Inflammatory macrophage treated with lipopolysaccharide for 4 hours (primary cell): ENCODE measurements around the gene CSF1R.
"Not testable (repeated sequence)": the region's sequence is repeated elsewhere in the genome, so short reads cannot be mapped to it uniquely, and the experiment has no call there.

Experiments used
- DNase-seq: peaks from one replicate; pipeline ENCODE4 v3.0.0-alpha.2; 2020

CSF1R gene

DNA sequence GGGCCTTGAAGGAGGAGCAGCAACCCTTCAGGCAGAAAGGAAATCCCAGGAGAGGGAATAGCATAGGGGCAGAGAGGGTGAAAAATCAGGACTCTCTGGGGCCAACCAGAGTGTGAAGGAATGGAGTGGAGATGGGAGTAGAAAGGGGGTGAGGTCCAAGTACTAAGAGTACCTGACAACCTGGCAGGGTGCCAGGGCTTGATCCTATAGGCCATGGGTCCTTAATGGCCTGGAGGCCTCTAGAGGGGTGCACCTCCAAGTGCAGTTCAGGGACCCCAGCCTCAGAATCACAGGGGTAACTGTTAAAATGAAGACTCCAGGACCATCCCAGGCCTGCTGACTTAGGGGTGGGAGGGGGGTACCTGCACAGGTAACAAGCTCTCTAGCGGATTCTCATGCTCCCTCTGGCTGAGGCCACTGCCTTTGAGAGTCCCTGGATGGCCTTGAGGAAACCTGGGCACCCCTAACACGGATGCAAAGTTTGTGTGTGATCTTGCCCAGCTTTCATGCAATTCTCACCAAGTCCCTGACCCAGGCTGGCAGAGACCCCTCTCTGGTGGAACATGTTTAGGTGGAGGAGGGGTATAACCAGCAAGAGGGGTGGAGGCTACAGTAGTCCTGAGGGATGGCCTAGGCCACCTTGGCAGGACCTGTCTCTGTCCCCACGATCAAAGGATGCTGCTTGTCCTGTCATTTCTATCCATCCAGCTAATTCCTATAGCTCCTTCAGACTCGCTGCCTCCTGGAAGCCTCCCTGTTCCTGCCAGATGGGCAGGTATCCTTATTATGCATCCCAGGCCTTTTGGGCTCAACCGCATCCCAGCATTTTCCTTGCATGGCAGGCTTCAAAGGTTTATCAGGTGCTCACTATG is 17.6 kb upstream of the CSF1R start:
- no peak for DNase-seq

DNA sequence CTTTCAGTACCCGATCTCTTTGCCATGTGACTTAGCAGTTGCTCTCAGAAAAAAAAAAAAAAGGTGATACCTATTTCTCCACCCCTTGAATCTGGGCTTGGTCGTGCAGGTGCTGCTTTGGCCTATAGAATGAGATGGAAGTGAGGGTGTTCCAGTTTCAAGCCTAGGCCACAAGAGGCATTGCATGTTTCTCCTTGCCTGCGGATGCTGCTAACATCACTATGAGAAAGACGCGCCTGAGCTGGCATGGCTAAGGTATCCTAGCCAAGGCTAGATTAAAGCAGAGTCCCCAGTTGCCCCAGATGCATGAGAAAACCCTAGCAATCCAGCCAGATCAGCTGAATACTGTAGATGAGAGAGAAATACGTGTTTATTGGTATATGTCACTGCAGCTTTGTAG is 14.7 kb upstream of the CSF1R start:
- no peak for DNase-seq

DNA sequence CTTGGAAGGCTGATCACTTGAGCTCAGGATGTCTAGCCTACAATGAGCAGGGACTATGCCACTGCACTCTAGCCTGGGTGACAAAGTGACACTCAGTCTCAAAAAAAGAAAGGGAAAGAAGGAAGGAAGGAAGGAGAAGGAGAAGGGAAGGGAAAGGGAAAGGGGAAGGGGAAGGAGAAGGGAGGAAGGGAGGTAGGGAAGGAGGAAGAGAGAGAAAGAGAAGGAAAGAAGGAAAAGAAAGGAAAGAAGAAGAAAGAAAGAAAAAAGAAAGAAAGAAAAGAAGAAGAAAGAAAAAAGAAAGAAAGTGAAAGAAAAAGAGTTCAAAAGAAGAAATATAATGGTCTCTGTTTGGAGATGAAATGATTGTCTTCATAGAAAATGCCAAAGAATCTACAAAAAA is 10.8 kb upstream of the CSF1R start:
- DNase-seq: no peak

DNA sequence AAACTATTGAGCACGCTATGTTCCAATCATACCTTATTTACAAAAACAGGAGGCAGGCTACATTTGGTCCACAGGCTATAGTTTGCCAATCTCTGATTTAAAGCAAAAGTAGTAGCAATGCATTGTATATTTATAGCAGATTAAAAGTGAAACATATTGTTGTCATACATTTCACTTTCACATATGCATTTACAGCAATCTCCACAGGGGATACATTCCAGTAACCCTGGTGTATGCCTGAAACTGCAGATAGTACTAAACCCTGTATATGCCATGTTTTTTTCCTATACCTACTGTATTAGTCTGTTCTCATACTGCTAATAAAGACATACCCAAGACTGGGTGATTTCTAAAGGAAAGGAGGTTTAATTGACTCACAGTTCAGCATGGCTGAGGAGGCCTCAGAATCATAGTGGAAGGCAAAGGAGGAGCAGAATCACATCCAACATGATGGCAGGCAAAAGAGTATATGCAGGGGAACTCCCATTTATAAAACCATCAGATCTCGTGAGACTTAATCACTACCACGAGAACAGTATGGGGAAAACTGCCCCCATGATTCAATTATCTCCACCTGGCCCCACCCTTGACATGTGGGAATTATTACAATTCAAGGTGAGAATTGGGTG is 5.9 kb upstream of the CSF1R start:
- peak; percentile 59 for DNase-seq

DNA sequence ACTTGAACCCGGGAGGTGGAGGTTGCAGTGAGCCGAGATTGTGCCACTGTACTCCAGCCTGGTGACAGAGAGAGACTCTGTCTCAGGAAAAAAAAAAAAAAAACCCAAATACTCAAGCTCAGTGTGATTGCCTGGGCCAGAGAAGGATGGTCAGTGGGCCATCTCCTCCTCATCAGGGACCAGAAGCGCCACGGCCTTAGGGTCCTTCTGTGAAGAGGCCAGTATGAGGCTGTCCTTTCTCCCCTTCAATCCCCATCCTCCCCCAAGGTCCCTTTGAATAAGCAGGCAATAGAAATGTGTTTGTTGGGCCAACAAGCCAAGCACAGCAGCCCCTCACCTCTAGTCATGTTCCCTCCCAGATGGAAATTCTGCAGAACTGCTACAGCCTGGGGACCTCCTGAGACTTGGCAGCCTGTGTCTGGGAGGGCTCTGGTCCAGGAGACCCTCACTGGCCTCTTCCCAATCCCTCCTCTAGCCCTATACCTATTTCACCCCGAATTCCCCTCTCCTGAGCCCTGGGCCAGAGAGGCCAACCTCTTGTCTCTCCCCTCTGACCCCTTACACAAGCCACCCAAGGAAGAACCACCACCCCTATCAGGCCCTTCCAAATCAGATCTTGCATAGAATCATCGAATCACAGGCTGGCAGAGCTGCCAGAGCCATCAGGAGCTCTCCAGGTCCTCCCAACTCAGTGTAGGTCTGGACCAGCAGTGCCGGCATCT is 1.0 kb downstream of the CSF1R start:
- no peak for DNase-seq

DNA sequence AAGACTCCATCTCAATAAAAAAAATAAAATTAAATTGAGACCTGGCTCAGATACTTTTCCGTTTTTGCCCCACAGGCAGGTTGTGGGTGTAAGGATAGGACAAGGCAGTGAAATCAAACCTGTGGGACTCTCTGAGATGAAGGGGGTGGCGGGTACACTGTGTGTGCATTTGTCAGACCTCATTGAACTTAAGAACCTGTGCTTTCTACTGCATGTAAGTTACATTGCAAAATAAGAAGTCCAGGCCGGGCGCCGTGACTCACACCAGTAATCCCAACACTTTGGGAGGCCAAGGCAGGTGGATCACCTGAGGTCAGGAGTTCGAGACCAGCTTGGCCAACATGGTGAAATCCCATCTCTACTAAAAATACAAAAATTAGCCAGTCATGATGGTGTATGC is 1.6 kb downstream of the CSF1R start:
- not testable (repeated sequence) for DNase-seq

DNA sequence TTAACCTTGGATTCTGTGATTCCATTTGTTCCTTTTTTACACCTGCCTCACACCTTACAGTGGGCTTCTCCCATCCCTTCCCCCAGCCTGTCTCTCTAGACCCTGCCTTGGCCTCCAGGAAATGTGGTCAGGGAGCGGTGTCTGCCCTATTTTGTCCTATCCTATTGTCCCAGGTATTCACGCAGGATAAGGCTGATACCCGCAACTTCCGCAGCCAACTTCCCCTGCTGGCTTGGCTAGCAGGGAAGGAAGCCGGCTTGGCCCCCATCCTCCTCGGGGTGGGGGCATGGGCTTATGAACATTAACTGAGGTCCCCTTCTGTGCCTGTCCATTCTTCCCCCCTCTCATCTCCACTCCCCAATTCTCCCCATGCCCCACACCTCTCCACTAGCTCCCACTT is 3.5 kb downstream of the CSF1R start:
- no peak for DNase-seq

DNA sequence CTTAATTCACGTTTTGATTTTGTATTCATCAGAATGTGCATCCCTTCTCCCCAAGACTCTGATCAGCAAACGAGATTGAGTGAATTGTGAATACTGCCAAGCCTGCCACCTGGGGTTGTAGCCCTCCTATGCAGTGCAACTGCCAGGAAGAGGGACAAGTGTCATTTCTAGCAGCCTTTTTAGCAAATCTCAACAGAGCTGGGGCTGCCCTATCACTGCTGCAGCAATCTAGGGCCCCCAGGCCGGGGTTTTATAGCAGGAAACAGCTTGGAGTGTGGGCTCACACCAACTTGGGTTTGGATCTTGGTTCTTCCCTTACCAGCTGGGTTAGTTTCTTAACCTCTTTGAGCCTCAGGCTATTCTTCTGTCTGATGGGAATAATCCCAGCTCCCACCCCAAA is 4.0 kb downstream of the CSF1R start:
- DNase-seq: no peak

DNA sequence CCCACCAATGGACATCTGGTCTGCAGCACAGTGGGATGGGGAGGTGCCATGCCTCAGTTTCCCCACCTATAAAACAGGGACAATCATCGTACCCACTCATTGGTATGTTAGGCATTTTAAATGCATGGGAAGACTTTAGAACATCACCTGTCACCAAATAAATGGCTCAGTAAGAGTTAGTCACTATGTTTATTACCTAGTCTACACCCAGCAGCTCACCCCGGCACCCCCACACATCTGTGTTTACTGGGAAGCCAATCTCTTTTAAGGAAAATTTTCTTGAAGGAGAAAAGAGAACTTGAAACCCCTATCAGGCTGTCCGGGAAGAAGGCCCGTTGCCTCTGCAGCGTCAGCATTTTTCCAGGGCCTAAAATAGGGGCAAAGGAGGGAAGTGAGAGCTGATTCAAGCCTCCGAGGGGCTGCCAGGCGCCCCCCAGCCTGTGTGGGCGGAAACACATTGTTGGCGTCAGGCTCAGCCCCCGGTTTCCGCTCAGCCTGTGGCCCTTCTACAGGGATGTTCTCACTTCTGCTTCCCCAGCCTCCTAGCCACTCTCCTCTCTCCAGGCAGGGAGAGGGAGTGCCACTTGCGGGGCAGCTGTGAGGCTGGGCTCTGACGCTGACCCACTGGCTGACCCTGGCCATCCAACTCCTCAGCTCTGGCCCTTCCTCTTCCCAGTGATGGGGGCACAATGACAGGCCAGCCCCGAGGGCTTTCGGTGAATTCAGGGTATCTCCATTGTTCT is 4.6 kb downstream of the CSF1R start:
- peak; percentile 97 for DNase-seq

DNA sequence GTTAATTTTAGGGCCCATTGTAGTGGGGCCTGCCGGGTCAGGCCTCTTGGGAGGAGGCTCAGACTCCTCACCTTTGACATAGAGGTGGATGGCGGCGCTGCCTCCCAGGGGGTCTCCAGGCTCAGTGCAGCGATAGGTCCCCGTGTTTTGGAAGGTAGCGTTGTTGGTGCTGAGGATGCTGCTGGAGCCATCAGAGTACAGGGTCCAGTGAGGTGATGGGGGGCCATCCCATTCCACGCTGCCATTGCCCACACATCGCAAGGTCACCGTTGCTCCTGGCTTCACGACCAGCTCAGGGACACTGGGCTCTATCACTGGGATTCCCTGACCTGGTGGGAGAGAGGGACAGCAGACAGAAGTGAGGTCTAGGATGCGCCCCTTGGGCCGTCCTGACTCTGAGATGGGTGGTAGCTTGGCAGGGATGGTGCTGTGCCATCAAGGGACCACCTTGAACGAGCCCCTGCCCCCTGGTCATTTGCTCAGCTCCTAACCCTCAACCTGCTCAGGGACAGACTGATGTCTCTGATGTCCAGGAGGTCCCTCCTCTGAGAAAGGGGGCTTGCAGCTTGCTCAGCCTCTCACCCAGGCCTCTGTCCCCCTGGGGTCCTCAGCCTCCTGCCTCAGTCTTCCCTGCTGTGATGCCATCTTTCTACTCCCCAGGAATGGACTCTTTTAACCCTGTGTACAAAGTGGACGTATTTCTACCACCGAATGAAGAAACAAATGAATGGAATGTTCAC is 5.5 kb downstream of the CSF1R start:
- DNase-seq: no peak

DNA sequence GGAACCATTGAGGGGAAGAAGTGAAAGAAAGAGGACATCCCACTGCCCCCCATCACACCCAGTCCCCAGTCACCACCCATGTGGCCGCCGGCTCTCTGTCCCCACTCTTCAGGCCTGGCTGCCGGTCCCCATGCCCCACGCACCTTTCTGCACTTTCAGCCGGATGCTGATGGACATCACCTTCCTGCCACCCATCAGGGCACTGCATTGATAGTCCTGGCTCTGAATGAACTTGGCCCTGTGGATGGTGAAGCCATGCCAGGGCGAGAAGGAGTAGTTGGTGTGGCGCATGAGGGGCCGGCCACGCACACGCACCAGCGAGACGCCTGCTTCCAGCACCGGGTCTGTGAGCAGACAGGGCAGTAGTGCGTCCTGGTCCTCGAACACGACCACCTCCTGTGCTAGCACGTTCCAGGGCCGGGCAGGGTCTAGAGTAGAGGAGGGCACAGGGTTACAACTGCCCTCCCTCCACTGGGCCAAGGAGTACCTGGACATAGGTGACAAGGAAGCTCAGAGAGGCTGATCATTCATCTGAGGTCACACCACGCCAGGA is 6.4 kb downstream of the CSF1R start:
- no peak for DNase-seq

DNA sequence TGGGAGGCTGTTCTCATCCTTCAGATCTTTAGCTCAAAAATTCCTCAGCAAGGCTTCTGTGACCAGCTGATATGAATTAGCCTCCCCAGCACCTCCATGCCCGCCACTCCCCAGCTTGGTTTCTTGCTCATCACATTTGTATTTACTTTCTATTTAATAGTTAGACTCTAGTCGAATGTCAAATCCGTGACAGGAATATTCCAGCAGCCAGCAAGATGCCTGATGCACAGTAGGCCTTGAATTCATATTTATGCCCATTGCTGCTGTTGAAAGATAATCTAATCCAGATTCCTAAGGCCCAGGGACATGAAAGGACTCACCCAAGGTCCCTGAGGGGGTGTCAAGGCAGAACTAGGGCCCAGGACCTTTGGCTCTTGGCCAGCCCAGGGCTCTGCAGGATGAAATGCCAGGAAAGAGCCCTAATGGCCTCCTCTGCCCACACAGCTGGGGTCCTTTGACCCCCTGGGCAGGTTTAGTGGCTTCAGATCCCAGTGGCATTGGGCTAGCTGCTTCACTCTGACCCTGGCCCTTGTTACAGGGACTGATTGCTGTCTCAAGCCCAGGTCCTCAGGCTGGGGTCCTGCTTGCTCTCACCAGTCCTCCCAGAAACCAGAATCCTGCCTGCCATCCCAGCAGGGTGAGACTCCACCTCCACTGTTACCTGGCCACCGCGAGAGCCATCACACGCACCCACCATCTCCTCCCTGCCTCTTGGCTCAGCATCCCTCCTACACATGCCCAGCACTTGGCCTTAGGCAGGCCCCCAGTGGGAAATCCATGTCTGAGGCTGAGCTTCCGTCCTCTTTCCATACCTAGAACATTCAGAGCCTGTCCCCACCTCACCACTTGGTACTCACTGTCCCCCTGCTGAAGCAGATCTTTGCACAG is 7.3 kb downstream of the CSF1R start:
- no peak for DNase-seq

DNA sequence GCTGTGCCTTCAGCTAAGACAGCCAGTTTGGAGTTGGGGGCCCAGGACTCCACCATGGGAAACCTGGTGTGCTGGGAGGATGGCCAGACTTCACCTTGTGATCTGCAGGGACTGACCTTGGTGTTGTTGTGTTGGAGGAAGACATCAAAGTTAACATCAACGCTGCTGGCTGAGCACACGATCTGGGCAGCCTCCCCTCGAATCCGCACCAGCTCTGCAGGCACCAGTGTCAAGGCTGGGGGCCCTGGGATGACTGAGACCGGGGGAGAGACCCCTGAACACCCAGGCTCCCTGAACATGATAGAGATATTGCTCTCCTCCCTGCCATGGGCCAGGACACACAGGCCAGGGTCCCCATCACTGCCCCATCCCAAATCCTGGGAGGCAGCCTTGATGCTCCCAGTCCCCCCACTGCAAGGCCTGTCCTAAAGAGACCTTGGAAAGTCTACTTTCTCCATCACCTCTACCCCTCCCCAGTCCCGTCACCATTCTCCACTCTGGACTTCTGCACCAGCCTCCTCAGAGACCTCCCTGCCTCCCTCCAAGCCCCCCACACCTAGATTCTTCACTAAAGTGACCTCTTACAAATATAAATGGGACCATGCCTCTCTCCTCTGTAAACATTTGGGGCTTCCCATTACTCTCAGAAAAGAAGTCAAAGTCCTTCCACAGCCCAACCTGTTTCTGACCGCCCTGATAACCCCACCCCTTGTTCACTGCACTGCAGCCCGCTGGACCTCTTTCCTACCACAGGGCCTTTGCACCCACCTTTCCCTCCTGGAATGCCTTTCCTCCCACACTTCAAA is 8.2 kb downstream of the CSF1R start:
- no peak for DNase-seq

DNA sequence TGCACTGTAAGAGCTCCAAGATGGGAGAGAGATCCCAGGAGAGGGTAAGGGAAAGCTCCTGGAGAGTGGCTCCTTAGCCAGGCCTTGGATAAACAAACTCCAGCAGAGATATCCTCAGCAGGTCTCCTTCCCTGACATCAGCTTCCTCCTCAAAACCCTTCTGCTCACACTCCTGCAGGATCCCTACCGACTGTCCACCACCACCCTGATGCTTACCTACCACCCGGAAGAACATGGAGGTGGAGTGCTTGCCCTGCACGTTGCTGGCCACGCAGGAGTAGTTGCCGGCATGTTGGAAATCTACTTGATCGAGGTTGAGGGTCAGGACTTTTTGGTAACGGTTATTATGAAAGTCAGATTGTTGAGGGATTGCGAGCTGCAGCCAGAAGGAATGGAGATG is 9.3 kb downstream of the CSF1R start:
- no peak for DNase-seq

DNA sequence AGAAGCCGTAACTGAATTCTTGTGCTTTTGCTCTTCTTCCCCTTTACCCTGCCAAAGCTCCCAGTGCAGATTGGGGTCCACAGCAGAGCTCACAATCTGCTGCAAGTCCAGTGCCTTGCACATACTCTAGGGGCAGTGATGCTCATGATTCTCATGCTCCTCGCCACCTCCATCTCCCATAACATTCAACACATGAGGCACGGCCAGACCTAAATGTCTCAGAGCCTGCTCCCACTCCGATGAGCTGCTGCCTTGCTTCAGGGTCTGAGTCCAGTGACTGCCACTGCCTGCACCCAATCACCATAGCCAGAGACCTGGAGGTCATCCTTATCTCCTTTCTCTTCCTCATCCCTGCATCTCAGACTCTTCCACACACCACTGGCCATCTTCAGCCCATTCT is 10.5 kb downstream of the CSF1R start:
- DNase-seq: no peak

DNA sequence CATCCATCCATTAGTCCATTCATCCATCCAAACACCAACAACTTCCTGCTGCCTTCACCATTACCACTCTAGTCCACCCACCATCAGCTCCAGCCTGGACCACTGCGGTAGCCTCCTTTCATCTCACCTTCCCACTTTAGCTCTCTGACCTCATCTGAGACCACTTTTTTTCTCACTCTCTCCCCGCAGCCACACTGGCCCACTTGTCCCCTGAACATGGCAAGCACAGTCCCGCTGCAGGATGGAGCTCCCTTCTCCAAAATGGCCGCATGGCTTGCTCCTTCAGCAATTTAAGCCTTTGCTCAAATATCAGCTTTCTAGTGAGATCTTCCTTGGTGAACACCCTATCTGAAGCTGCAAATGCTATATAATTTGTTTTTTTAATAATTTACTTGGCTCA is 11.1 kb downstream of the CSF1R start:
- no peak for DNase-seq

DNA sequence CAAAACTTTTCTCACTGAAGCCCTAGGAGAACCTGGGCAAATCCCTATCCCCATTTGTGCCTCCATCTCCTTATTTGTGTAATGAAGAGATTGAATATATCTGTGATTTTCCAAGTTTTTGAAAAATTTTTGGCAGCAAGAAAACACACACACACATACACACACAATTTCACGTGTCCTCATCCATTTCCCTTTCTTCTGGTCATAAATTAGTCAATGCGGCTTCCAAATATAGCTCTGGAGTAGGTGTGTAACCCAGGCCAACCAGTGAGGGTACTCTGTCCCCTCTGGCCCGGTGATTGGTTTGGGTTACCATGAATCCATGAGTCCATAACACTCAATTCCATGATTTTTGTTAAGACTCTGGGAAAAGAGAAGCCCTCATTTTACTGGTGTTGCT is 12.7 kb downstream of the CSF1R start:
- DNase-seq: no peak

DNA sequence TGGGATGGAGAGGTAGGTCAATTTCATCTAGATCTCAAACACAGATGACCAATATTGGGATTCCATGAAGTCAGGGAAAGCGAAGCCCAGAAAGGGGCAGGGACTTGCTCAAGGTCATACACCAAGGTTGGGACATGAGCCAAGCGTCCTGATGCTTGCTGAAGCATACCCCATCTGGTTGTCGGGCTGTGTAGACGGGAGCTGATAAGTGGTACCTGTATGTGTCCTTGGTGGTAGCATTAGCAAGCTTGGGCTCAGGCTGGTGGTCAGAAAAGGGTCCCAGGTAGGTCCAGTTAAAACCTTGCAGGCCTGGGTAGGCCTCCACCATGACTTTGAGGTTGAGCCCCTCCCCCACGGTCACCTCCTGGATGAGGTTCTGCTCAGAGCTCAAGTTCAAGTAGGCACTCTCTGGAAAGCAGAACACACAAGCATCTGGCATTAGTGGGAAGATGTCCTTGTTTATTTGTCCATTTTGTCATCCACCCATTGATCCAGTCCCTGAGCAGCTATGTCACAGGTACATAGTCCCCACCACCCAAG is 13.2 kb downstream of the CSF1R start:
- DNase-seq: no peak

DNA sequence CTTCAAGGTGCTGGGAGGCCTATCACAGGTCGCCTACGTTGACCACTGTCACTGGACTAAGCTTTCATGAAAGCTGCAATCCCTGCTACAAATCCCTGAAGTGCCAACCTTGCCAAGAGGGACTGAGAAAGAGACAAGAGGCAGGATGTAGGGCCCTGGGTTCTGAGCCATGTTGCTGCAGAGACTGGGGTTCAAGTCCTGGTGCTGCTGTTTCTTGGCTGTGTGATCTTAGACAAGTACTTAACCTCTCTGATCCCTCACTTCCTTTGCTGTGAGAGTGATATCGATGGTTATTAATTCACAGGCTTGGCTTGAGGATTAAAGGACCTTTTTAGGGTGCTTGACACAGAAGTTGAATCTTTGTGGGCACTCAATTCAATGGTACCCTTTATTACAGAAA is 15.5 kb downstream of the CSF1R start:
- DNase-seq: no peak
